ENCODE results near the gene SDK2.

The SDK2 gene

GRCh38 chr17:73365301-73365874 is 278.9 kb downstream of the SDK2 start:
- Histone ChIP-seq H3K9me3 (ENCODE audit: control insufficient read depth, insufficient read depth, low read length) (no peaks in the 10 kb centered on the region), H3K36me3 (ENCODE audit: control insufficient read depth, insufficient read depth, low read length) (peaks cover 2% of the 10 kb centered on the region), H3K4me1 (ENCODE audit: control insufficient read depth, insufficient read depth, low read length) (peaks cover 10% of the 10 kb centered on the region), H3K27me3 (ENCODE audit: control insufficient read depth, insufficient read depth, low read length) (no peaks in the 10 kb centered on the region), H3K9ac (ENCODE audit: low read depth, low read length) (no peak overlapping the region), H3K4me3 (ENCODE audit: low read depth, low read length) (no peak overlapping the region)

GRCh38 chr17:73364155-73364522 is 280.1 kb downstream of the SDK2 start:
- H3K9me3 ChIP-seq (ENCODE audit: control insufficient read depth, insufficient read depth, low read length): no peaks in the 10 kb centered on the region
- H3K9ac ChIP-seq (ENCODE audit: low read depth, low read length): no peak overlapping the region
- peaks cover 17% of the 10 kb centered on the region for H3K4me1 ChIP-seq (ENCODE audit: control insufficient read depth, insufficient read depth, low read length)
- no peak overlapping the region for H3K4me3 ChIP-seq (ENCODE audit: low read depth, low read length)
- no peaks in the 10 kb centered on the region for H3K27me3 ChIP-seq (ENCODE audit: control insufficient read depth, insufficient read depth, low read length)
- H3K36me3 ChIP-seq (ENCODE audit: control insufficient read depth, insufficient read depth, low read length): peaks cover 2% of the 10 kb centered on the region

- Histone ChIP-seq H3K4me1 (ENCODE audit: control insufficient read depth, insufficient read depth, low read length) (peaks cover 17% of the 10 kb centered on the region), H3K9ac (ENCODE audit: low read depth, low read length) (no peak overlapping the region), H3K4me3 (ENCODE audit: low read depth, low read length) (no peak overlapping the region), H3K36me3 (ENCODE audit: control insufficient read depth, insufficient read depth, low read length) (peaks cover 2% of the 10 kb centered on the region), H3K9me3 (ENCODE audit: control insufficient read depth, insufficient read depth, low read length) (no peaks in the 10 kb centered on the region), H3K27me3 (ENCODE audit: control insufficient read depth, insufficient read depth, low read length) (no peaks in the 10 kb centered on the region)
These were observed 280.6 kb downstream of the SDK2 start for GRCh38 chr17:73363442-73364154.

DNA sequence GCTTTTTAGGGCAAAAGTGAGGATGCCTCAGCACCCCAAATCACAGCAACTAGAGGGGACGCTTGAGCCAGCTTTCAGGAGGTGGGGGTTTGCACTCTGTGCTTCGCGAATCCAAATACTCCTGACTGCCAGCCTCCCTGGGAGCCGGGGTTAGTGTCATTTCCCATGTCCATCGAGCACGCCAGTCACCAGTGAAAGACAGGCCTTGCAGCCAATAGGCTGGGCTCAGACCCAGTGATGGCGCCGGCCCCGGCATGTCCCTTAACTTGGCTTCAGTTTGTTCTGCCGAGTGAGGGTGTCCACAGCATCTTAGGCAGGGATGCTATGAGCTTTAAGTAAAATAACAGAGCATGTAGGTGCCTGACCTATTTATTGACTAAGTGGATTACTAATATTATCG is 281.5 kb downstream of the SDK2 start:
- H3K4me1 ChIP-seq (ENCODE audit: control insufficient read depth, insufficient read depth, low read length): peaks cover 17% of the 10 kb centered on the region
- no peaks in the 10 kb centered on the region for H3K36me3 ChIP-seq (ENCODE audit: control insufficient read depth, insufficient read depth, low read length)
- no peaks in the 10 kb centered on the region for H3K27me3 ChIP-seq (ENCODE audit: control insufficient read depth, insufficient read depth, low read length)
- no peaks in the 10 kb centered on the region for H3K9me3 ChIP-seq (ENCODE audit: control insufficient read depth, insufficient read depth, low read length)
- H3K9ac ChIP-seq (ENCODE audit: low read depth, low read length): no peak overlapping the region
- no peak overlapping the region for H3K4me3 ChIP-seq (ENCODE audit: low read depth, low read length)

- H3K4me1 ChIP-seq (ENCODE audit: control insufficient read depth, insufficient read depth, low read length): peaks cover 17% of the 10 kb centered on the region
- no peaks in the 10 kb centered on the region for H3K27me3 ChIP-seq (ENCODE audit: control insufficient read depth, insufficient read depth, low read length)
These were observed 283.1 kb downstream of the SDK2 start for GRCh38 chr17:73360961-73361761.

GRCh38 chr17:73359987-73360410 is 284.2 kb downstream of the SDK2 start:
- Histone ChIP-seq H3K9me3 (ENCODE audit: control insufficient read depth, insufficient read depth, low read length) (no peaks in the 10 kb centered on the region), H3K4me1 (ENCODE audit: control insufficient read depth, insufficient read depth, low read length) (peaks cover 17% of the 10 kb centered on the region), H3K9ac (ENCODE audit: low read depth, low read length) (no peak overlapping the region), H3K4me3 (ENCODE audit: low read depth, low read length) (peak overlapping the region; percentile 36), H3K27me3 (ENCODE audit: control insufficient read depth, insufficient read depth, low read length) (no peaks in the 10 kb centered on the region), H3K36me3 (ENCODE audit: control insufficient read depth, insufficient read depth, low read length) (no peaks in the 10 kb centered on the region)

More at GRCh38 chr17:73360961-73361761, 283.1 kb downstream of the SDK2 start:
- peak overlapping the region; percentile 49 for H3K9ac ChIP-seq (ENCODE audit: low read depth, low read length)
- H3K9me3 ChIP-seq (ENCODE audit: control insufficient read depth, insufficient read depth, low read length): no peaks in the 10 kb centered on the region
- H3K36me3 ChIP-seq (ENCODE audit: control insufficient read depth, insufficient read depth, low read length): no peaks in the 10 kb centered on the region
- peak overlapping the region; percentile 36 for H3K4me3 ChIP-seq (ENCODE audit: low read depth, low read length)

GRCh38 chr17:73359352-73359751 is 284.9 kb downstream of the SDK2 start:
- Histone ChIP-seq H3K27me3 (ENCODE audit: control insufficient read depth, insufficient read depth, low read length) (no peaks in the 10 kb centered on the region), H3K4me1 (ENCODE audit: control insufficient read depth, insufficient read depth, low read length) (peaks cover 17% of the 10 kb centered on the region), H3K4me3 (ENCODE audit: low read depth, low read length) (no peak overlapping the region), H3K36me3 (ENCODE audit: control insufficient read depth, insufficient read depth, low read length) (no peaks in the 10 kb centered on the region), H3K9ac (ENCODE audit: low read depth, low read length) (no peak overlapping the region), H3K9me3 (ENCODE audit: control insufficient read depth, insufficient read depth, low read length) (no peaks in the 10 kb centered on the region)

GRCh38 chr17:73358668-73359067 is 285.6 kb downstream of the SDK2 start:
- H3K36me3 ChIP-seq (ENCODE audit: control insufficient read depth, insufficient read depth, low read length): no peaks in the 10 kb centered on the region
- peaks cover 17% of the 10 kb centered on the region for H3K4me1 ChIP-seq (ENCODE audit: control insufficient read depth, insufficient read depth, low read length)
- no peak overlapping the region for H3K9ac ChIP-seq (ENCODE audit: low read depth, low read length)
- no peaks in the 10 kb centered on the region for H3K9me3 ChIP-seq (ENCODE audit: control insufficient read depth, insufficient read depth, low read length)
- H3K27me3 ChIP-seq (ENCODE audit: control insufficient read depth, insufficient read depth, low read length): no peaks in the 10 kb centered on the region
- H3K4me3 ChIP-seq (ENCODE audit: low read depth, low read length): no peak overlapping the region

DNA sequence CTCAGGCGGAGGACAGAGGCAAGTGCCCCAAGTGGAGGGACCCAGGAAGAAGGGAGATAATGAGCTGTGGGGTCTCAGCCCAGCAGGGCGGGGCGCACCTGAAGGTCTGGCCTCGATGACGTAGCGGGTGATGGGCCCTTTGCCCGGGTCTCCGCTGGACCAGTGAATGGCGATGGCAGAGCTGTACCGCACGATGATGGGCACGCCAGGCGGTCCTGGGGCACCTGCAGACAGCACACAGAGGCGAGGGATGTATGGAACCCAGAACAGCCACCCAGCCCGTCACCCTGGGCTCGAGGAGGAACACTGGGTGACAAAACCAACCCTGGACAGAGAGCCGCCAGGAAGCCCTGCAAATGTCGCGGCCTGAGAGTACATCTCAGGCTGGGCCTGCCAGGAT is 286.3 kb downstream of the SDK2 start:
- peaks cover 17% of the 10 kb centered on the region for H3K4me1 ChIP-seq (ENCODE audit: control insufficient read depth, insufficient read depth, low read length)
- H3K36me3 ChIP-seq (ENCODE audit: control insufficient read depth, insufficient read depth, low read length): no peaks in the 10 kb centered on the region
- H3K4me3 ChIP-seq (ENCODE audit: low read depth, low read length): no peak overlapping the region
- H3K9me3 ChIP-seq (ENCODE audit: control insufficient read depth, insufficient read depth, low read length): no peaks in the 10 kb centered on the region
- no peaks in the 10 kb centered on the region for H3K27me3 ChIP-seq (ENCODE audit: control insufficient read depth, insufficient read depth, low read length)
- H3K9ac ChIP-seq (ENCODE audit: low read depth, low read length): no peak overlapping the region

GRCh38 chr17:73357318-73357717 is 286.9 kb downstream of the SDK2 start:
- Histone ChIP-seq H3K9ac (ENCODE audit: low read depth, low read length) (no peak overlapping the region), H3K4me3 (ENCODE audit: low read depth, low read length) (no peak overlapping the region), H3K4me1 (ENCODE audit: control insufficient read depth, insufficient read depth, low read length) (peaks cover 17% of the 10 kb centered on the region), H3K36me3 (ENCODE audit: control insufficient read depth, insufficient read depth, low read length) (no peaks in the 10 kb centered on the region), H3K27me3 (ENCODE audit: control insufficient read depth, insufficient read depth, low read length) (no peaks in the 10 kb centered on the region), H3K9me3 (ENCODE audit: control insufficient read depth, insufficient read depth, low read length) (no peaks in the 10 kb centered on the region)

GRCh38 chr17:73356561-73357170 is 287.6 kb downstream of the SDK2 start:
- Histone ChIP-seq H3K36me3 (ENCODE audit: control insufficient read depth, insufficient read depth, low read length) (no peaks in the 10 kb centered on the region), H3K4me1 (ENCODE audit: control insufficient read depth, insufficient read depth, low read length) (peaks cover 16% of the 10 kb centered on the region), H3K9ac (ENCODE audit: low read depth, low read length) (no peak overlapping the region), H3K9me3 (ENCODE audit: control insufficient read depth, insufficient read depth, low read length) (no peaks in the 10 kb centered on the region), H3K27me3 (ENCODE audit: control insufficient read depth, insufficient read depth, low read length) (no peaks in the 10 kb centered on the region), H3K4me3 (ENCODE audit: low read depth, low read length) (no peak overlapping the region)
